A549 (cell line): ENCODE measurements around the gene AREL1. TPM values are rescaled to one million over a fixed set of nuclear protein-coding genes. Genes with fewer than 3 reads are reported as not detected.

Experiments used
- ATAC-seq, 2 experiments: fragments of 200-7000 bp in 1 of 2; fragments of >200 bp in 1 of 2; cut with Nextera tagmentation in 1 of 2; cut with Tn5 transposase in 1 of 2; 3 replicates each; pipeline versions ENCODE4 v1.8.0 to v1.9.1; 2018 to 2020; ENCODE audit warnings: mild to moderate bottlenecking in 1 of 2, moderate library complexity in 1 of 2
- CTCF ChIA-PET: fragments of 300-600 bp; sonication (Branson Sonifier 250); formaldehyde crosslinking; extraction: SDS; loops from one replicate; lab custom pipeline; 2021; ENCODE audit warnings: antibody characterized with exemption, inconsistent platforms; lab: Yijun Ruan, JAX
- POLR2A ChIA-PET: fragments of 350-600 bp; formaldehyde crosslinking; extraction: SDS; loops from one replicate; lab custom pipeline; 2021; ENCODE audit warnings: antibody characterized with exemption, inconsistent platforms; lab: Yijun Ruan, JAX
- DNase-seq, 2 experiments: peaks; one replicate each; pipeline versions ENCODE4 v3.0.0 to v3.0.0-alpha.2; 2011 to 2016; ENCODE audit warnings: low read depth in 1 of 2, low spot score in 1 of 2
- FAIRE-seq: peaks from 2 replicates; lab custom pipeline; 2011; peaks lifted over from hg19 to GRCh38; lab: Jason Lieb, UNC
- H3K27ac ChIP-seq, 2 experiments: fragments of >200 bp; sonication (Bioruptor Twin); formaldehyde crosslinking; 3 replicates each; pipeline ENCODE4 v1.5.1; 2016 to 2017
- H3K4me1 ChIP-seq: fragments of >200 bp; sonication (Bioruptor Twin); formaldehyde crosslinking; 3 replicates; pipeline ENCODE4 v1.6.1; 2016
- H3K4me2 ChIP-seq: fragments of >200 bp; sonication (Bioruptor Twin); formaldehyde crosslinking; 3 replicates; pipeline ENCODE4 v1.6.1; 2016
- H3K4me3 ChIP-seq: fragments of >200 bp; sonication (Bioruptor Twin); formaldehyde crosslinking; 3 replicates; pipeline ENCODE4 v1.5.1; 2016
- H3K9me3 ChIP-seq: fragments of >200 bp; sonication (Bioruptor Twin); formaldehyde crosslinking; 3 replicates; pipeline ENCODE4 v1.6.1; 2016
- ATOH8 ChIP-seq: fragments of 250-450 bp; sonication (Bioruptor Pico); IDR thresholded peaks from 2 replicates; pipeline ENCODE4 v1.5.0; 2020; ENCODE audit warnings: low read depth, mild to moderate bottlenecking, moderate library complexity
- CBX2 ChIP-seq: fragments of 200-600 bp; sonication (generic); IDR thresholded peaks from 2 replicates; pipeline ENCODE4 v1.6.1; 2016; ENCODE audit warnings: low read depth, mild to moderate bottlenecking, borderline replicate concordance
- CBX8 ChIP-seq: fragments of 200-600 bp; sonication (generic); IDR thresholded peaks from 2 replicates; pipeline ENCODE4 v1.6.1; 2016
- CHD2 ChIP-seq: fragments of 150-350 bp; IDR thresholded peaks from 2 replicates; pipeline ENCODE4 v1.6.1; 2014; ENCODE audit warnings: low read length; ENCODE audit not compliant: partially characterized antibody
- CHD4 ChIP-seq: fragments of 200-600 bp; sonication (generic); IDR thresholded peaks from 2 replicates; pipeline ENCODE4 v1.6.1; 2016; ENCODE audit warnings: antibody characterized with exemption, mild to moderate bottlenecking, borderline replicate concordance
- EHF ChIP-seq: fragments of 250-450 bp; sonication (Bioruptor Pico); IDR thresholded peaks from 2 replicates; pipeline ENCODE4 v1.5.0; 2020; ENCODE audit warnings: mild to moderate bottlenecking
- ELK1 ChIP-seq: fragments of 150-350 bp; IDR thresholded peaks from 2 replicates; pipeline ENCODE4 v1.6.1; 2014; ENCODE audit warnings: low read depth, mild to moderate bottlenecking, low read length
- EP300 ChIP-seq, 2 experiments: fragments of >200 bp; sonication (Bioruptor Twin); formaldehyde crosslinking; IDR thresholded peaks; 2 replicates in 1 of 2; 3 replicates in 1 of 2; pipeline ENCODE4 v1.6.1; 2016 to 2017
- HDAC2 ChIP-seq: fragments of 200-600 bp; sonication (generic); IDR thresholded peaks from 2 replicates; pipeline ENCODE4 v1.6.1; 2016
- HES2 ChIP-seq: fragments of >200 bp; sonication (Bioruptor Twin); formaldehyde crosslinking; IDR thresholded peaks from 2 replicates; pipeline ENCODE4 v1.6.1; 2016
- JUN ChIP-seq, 2 experiments: fragments of >200 bp; sonication (Bioruptor Twin); formaldehyde crosslinking; IDR thresholded peaks; 2 replicates in 1 of 2; 3 replicates in 1 of 2; pipeline ENCODE4 v1.6.1; 2016 to 2017
- KDM1A ChIP-seq: fragments of 200-600 bp; sonication (generic); IDR thresholded peaks from 2 replicates; pipeline ENCODE4 v1.6.1; 2016; ENCODE audit warnings: low read depth, mild to moderate bottlenecking
- KDM5A ChIP-seq: fragments of 200-600 bp; sonication (generic); IDR thresholded peaks from 2 replicates; pipeline ENCODE4 v1.6.1; 2016; ENCODE audit warnings: antibody characterized with exemption, mild to moderate bottlenecking
- MAX ChIP-seq: IDR thresholded peaks from 2 replicates; pipeline ENCODE4 v1.6.1; 2012
- MAZ ChIP-seq: fragments of 150-350 bp; IDR thresholded peaks from 2 replicates; pipeline ENCODE4 v1.6.1; 2014; ENCODE audit warnings: antibody characterized with exemption, low read depth, low read length, borderline replicate concordance
- NPAS2 ChIP-seq: fragments of 250-450 bp; sonication (Bioruptor Pico); IDR thresholded peaks from 2 replicates; pipeline ENCODE4 v1.8.0; 2022; ENCODE audit warnings: mild to moderate bottlenecking, moderate library complexity, borderline replicate concordance
- NR3C1 ChIP-seq: fragments of >200 bp; sonication (Bioruptor Twin); formaldehyde crosslinking; IDR thresholded peaks from 3 replicates; pipeline ENCODE4 v1.6.1; 2017
- PHF8 ChIP-seq: fragments of 200-600 bp; sonication (generic); IDR thresholded peaks from 2 replicates; pipeline ENCODE4 v1.6.1; 2016; ENCODE audit warnings: low read depth, mild to moderate bottlenecking, antibody characterized with exemption, moderate library complexity, borderline replicate concordance
- RCOR1 ChIP-seq: fragments of 150-350 bp; IDR thresholded peaks from 2 replicates; pipeline ENCODE4 v1.6.1; 2014; ENCODE audit warnings: antibody characterized with exemption, low read length, low read depth
- REST ChIP-seq: fragments of 200-600 bp; sonication (generic); IDR thresholded peaks from 2 replicates; pipeline ENCODE4 v1.6.1; 2016; ENCODE audit warnings: antibody characterized with exemption, mild to moderate bottlenecking, moderate library complexity
- SMC3 ChIP-seq: fragments of >200 bp; sonication (Bioruptor Twin); formaldehyde crosslinking; IDR thresholded peaks from 3 replicates; pipeline ENCODE4 v1.6.1; 2018; ENCODE audit warnings: inconsistent platforms
- TFCP2L1 ChIP-seq: fragments of 250-450 bp; sonication (Bioruptor Pico); IDR thresholded peaks from 2 replicates; pipeline ENCODE4 v1.5.0; 2021; ENCODE audit warnings: mild to moderate bottlenecking
- ZFP36 ChIP-seq: fragments of 450-650 bp; IDR thresholded peaks from 2 replicates; pipeline ENCODE4 v1.6.1; 2014; ENCODE audit warnings: borderline replicate concordance; ENCODE audit not compliant: partially characterized antibody
- ZNF302 ChIP-seq: fragments of 250-450 bp; sonication (Bioruptor Pico); IDR thresholded peaks from 2 replicates; pipeline ENCODE4 v1.9.0; 2021; ENCODE audit warnings: inconsistent platforms, mild to moderate bottlenecking, moderate library complexity
- ZSCAN20 ChIP-seq: fragments of 250-450 bp; sonication (Bioruptor Pico); IDR thresholded peaks from 2 replicates; pipeline ENCODE4 v1.8.0; 2022; ENCODE audit warnings: mild to moderate bottlenecking, moderate library complexity
- WGBS: methylation state at CpG from one replicate; pipeline ENCODE4 v1.1.6; 2017; ENCODE audit errors: missing lambda C conversion rate; 5-methylcytosine and 5-hydroxymethylcytosine counted together
- polyA plus RNA-seq, 4 experiments: library from polyadenylated mRNA; depleted of rRNA in 3 of 4; stranded (reverse); fragments of >200 nt; fragmentation: RNase III in 1 of 4; extraction: RNeasy Plus Mini Kit Qiagen cat#74134 plus additional on column Dnase treatment in 1 of 4; gene quantifications; 2 replicates in 3 of 4; 3 replicates in 1 of 4; pipeline ENCODE4 v1.2.3, GENCODE V29; 2011 to 2017

The AREL1 gene
- polyA plus RNA-seq, 2 of the 4 experiments (the other 2 are of a cell fraction): 27.5 to 48.6 TPM

GRCh38 chr14:74667758-74668157, 45.1 kb downstream of the AREL1 start:
- TF ChIP-seq MAZ: no peak
- TF ChIP-seq HES2: no peak
- TF ChIP-seq ZFP36: no peak
- no peak for TF ChIP-seq CHD4
- no peak for TF ChIP-seq MAX
- TF ChIP-seq EP300 (IDR thresholded peaks at IDR 0.05): no peak
- TF ChIP-seq JUN (IDR thresholded peaks at IDR 0.05): no peak
- TF ChIP-seq EHF (CRISPR knock-in tag): no peak
- no peak for TF ChIP-seq NPAS2 (CRISPR knock-in tag)
- no peak for TF ChIP-seq CHD2
- TF ChIP-seq ZNF302 (CRISPR knock-in tag): no peak
- TF ChIP-seq, all 56 proteins: peak for 0
- Histone ChIP-seq H3K27ac (no peak overlapping the region), H3K4me3 (no peak overlapping the region), H3K4me2 (no peak overlapping the region), H3K4me1 (peaks cover 9% of the 10 kb centered on the region), H3K9me3 (no peaks in the 10 kb centered on the region)
- DNase-seq (no peak), ATAC-seq (no peak), FAIRE-seq (no peak)
- ChIA-PET CTCF (interaction anchor here (1.2 to 2.1 kb wide), 7 partner anchors 12 to 59 kb away, joined by 3 to 8 read pairs (median 4); partner anchors contain the start of gene LTBP2), POLR2A (no interaction called here)
- WGBS: 91% methylated on average over 1 of the region's 1 CpG

GRCh38 chr14:74664717-74665116, 48.2 kb downstream of the AREL1 start:
- no peaks in the 10 kb centered on the region for H3K9me3 ChIP-seq
- no peak overlapping the region for H3K4me2 ChIP-seq
- TF ChIP-seq TFCP2L1 (CRISPR knock-in tag) (no peak), NR3C1 (no peak), KDM1A (no peak), NPAS2 (CRISPR knock-in tag) (no peak)
- H3K4me3 ChIP-seq: no peak overlapping the region
- ChIA-PET POLR2A (interaction anchor here (0.6 to 0.7 kb wide), 3 partner anchors 10 to 81 kb away, joined by 4 to 11 read pairs (median 10); no protein-coding TSS in a partner anchor), CTCF (interaction anchor here (1.3 to 6.6 kb wide), 4 partner anchors 12 to 55 kb away, joined by 3 to 40 read pairs (median 10); partner anchors contain the start of gene LTBP2)
- no peak overlapping the region for H3K27ac ChIP-seq
- 90% methylated on average over 2 of the region's 2 CpGs for WGBS
- FAIRE-seq (no peak), ATAC-seq (no peak), DNase-seq (no peak)
- H3K4me1 ChIP-seq: peaks cover 9% of the 10 kb centered on the region

- Histone ChIP-seq H3K4me3 (no peak overlapping the region), H3K9me3 (no peaks in the 10 kb centered on the region), H3K4me2 (no peak overlapping the region), H3K4me1 (peaks cover 17% of the 10 kb centered on the region), H3K27ac (no peak overlapping the region)
- no peak for TF ChIP-seq NR3C1
- TF ChIP-seq ZSCAN20: no peak
- TF ChIP-seq CHD2: no peak
- no peak for TF ChIP-seq PHF8
- TF ChIP-seq CBX2: no peak
- TF ChIP-seq MAZ: no peak
- TF ChIP-seq REST: no peak
- no peak for TF ChIP-seq SMC3
- no peak for TF ChIP-seq ELK1
- TF ChIP-seq ZNF302 (CRISPR knock-in tag): no peak
- no peak for TF ChIP-seq CBX8
- TF ChIP-seq ATOH8 (CRISPR knock-in tag): no peak
- no peak for TF ChIP-seq HDAC2
- TF ChIP-seq JUN (IDR thresholded peaks at IDR 0.05): no peak
- no peak for TF ChIP-seq RCOR1
- no peak for TF ChIP-seq KDM5A
- FAIRE-seq (no peak), ATAC-seq (peak; percentile 22 to 28; a peak in 2 of 6 replicates), DNase-seq (no peak)
- POLR2A ChIA-PET: interaction anchor here (0.6 kb wide), 1 partner anchor 34 kb away, joined by 4 read pairs; no protein-coding TSS in a partner anchor
- 92% methylated on average over 7 of the region's 7 CpGs for WGBS
- CTCF ChIA-PET: interaction anchor here (1.0 to 6.6 kb wide), 5 partner anchors 11 to 55 kb away, joined by 3 to 40 read pairs (median 8); partner anchors contain the start of gene LTBP2
Measured at GRCh38 chr14:74663884-74664283, 49.0 kb downstream of the AREL1 start.
